Heart right ventricle (tissue), 16 donors: Measurements from ENCODE around the gene CFAP119. TPM values are rescaled to one million over a fixed set of nuclear protein-coding genes. Genes with fewer than 3 reads are reported as not detected.

Source experiments
- ATAC-seq, 8 donors: fragments of 200-7000 bp; cut with Tn5 transposase; one replicate each; pipeline ENCODE4 v1.9.1; 2020; ENCODE audit warnings: mild to moderate bottlenecking in 8 of 8, moderate library complexity in 8 of 8, moderate number of reproducible peaks in 1 of 8
- DNase-seq, 2 donors: peaks; one replicate each; pipeline ENCODE4 v3.0.0-alpha.2; 2020
- H3K27ac ChIP-seq, 10 donors: fragments of 200-600 bp; sonication (generic) in 2 of 10; one replicate each; pipeline versions ENCODE4 v1.5.0 to v1.8.0; 2020 to 2022; ENCODE audit warnings: mild to moderate bottlenecking in 3 of 10
- H3K27me3 ChIP-seq, 7 donors: fragments of 200-600 bp; one replicate each; pipeline ENCODE4 v1.8.0; 2021 to 2022; ENCODE audit warnings: mild to moderate bottlenecking in 2 of 7
- H3K36me3 ChIP-seq, 9 donors: fragments of 200-600 bp; sonication (generic) in 1 of 9; one replicate each; pipeline versions ENCODE4 v1.5.0 to v1.8.0; 2020 to 2022; ENCODE audit warnings: mild to moderate bottlenecking in 2 of 9
- H3K4me1 ChIP-seq, 9 donors: fragments of 200-600 bp; sonication (generic) in 1 of 9; one replicate each; pipeline versions ENCODE4 v1.5.0 to v1.8.0; 2020 to 2022; ENCODE audit warnings: mild to moderate bottlenecking in 4 of 9
- H3K4me3 ChIP-seq, 10 donors: fragments of 200-600 bp; sonication (generic) in 2 of 10; one replicate each; pipeline versions ENCODE4 v1.5.0 to v1.8.0; 2020 to 2022; ENCODE audit warnings: mild to moderate bottlenecking in 7 of 10, moderate library complexity in 2 of 10
- H3K9me3 ChIP-seq, 11 donors: fragments of 200-600 bp in 10 of 11; sonication (generic) in 2 of 11; one replicate each; pipeline versions ENCODE4 v1.5.0 to v1.8.0; 2013 to 2022; ENCODE audit warnings: mild to moderate bottlenecking in 2 of 11, control low read depth in 1 of 11, moderate library complexity in 1 of 11
- CTCF ChIP-seq, 9 donors: fragments of 200-600 bp; sonication (generic) in 2 of 9; IDR thresholded peaks; one replicate each; pipeline versions ENCODE4 v1.5.0 to v1.8.0; 2021 to 2022; ENCODE audit warnings: antibody characterized with exemption in 9 of 9, mild to moderate bottlenecking in 5 of 9, moderate library complexity in 1 of 9
- WGBS, 2 donors: extraction: QIAGEN DNeasy Blood & Tissue Kit; methylation state at CpG; one replicate each; pipeline ENCODE4 v1.1.7; 2013; ENCODE audit warnings: inconsistent platforms in 1 of 2; 5-methylcytosine and 5-hydroxymethylcytosine counted together
- intact Hi-C, 10 donors: fragments of 100-400 bp; cut with DNase I; formaldehyde crosslinking; loops; one replicate each; pipeline versions ENCODE4 v1.11.1 to v1.14.2; 2022
- polyA plus RNA-seq, 2 donors: library from polyadenylated mRNA; stranded (reverse); fragments of 200-250 nt; gene quantifications; one replicate each; pipeline ENCODE4 v1.2.3, GENCODE V29; 2013
- total RNA-seq, 10 donors: library from RNA; stranded (reverse); fragmentation: NEBNext Ultra II Directional in 3 of 10; extraction: Animal tissue kit (Norgen Biotek cat#: 25700) in 3 of 10; gene quantifications; one replicate each; pipeline versions ENCODE4 v1.2.1 to v1.2.4, GENCODE V29; 2021 to 2023
- donor health status: Arrhythmogenic right ventricular cardiomyopathy.
- donor health status: ischemic (EF 13 %, LVEDD 7.1; RV severe dilation, severe dysfunction).
- donor health status: healthy with polysubstance abuse.
- donor health status: DM: no; HTN: yes; CAD: no.
- donor health status: DM: no; HTN: no; CAD: no.
- donor health status: ischemic (EF 25% LVEDD 6.9; RV normal size, moderate dysfunction).
- donor health status: ischemic (EF 25% LVEDD 5.7; RV mildly dilated, moderate dysfunction).
- donor health status: healthy.
- donor health status: DM: yes; HTN: yes; CAD: no.
- donor health status: Ischemic cardiomyopathy.
- donor health status: ischemic (EF 35%, LVEDD 5.7; RV mildly dilated, moderate dysfunction).
- donor health status: nonischemic (EF 11% LVEDD 7.7; RV severe dilation, severe dysfunction).
- donor health status: DM: yes; HTN: yes; CAD: no.
- donor health status: PGD.
- donor health status: ischemic (EF 29% LVEDD 5.4; RV normal size, mild dysfunction).
- donor health status: nonischemic (EF 23%, LVEDD 6.1; RV moderate dilation, normal function).

The CFAP119 gene
- total and polyA plus RNA-seq, 12 donors = 0.44 to 2.3 (median 1.1) TPM

DNA sequence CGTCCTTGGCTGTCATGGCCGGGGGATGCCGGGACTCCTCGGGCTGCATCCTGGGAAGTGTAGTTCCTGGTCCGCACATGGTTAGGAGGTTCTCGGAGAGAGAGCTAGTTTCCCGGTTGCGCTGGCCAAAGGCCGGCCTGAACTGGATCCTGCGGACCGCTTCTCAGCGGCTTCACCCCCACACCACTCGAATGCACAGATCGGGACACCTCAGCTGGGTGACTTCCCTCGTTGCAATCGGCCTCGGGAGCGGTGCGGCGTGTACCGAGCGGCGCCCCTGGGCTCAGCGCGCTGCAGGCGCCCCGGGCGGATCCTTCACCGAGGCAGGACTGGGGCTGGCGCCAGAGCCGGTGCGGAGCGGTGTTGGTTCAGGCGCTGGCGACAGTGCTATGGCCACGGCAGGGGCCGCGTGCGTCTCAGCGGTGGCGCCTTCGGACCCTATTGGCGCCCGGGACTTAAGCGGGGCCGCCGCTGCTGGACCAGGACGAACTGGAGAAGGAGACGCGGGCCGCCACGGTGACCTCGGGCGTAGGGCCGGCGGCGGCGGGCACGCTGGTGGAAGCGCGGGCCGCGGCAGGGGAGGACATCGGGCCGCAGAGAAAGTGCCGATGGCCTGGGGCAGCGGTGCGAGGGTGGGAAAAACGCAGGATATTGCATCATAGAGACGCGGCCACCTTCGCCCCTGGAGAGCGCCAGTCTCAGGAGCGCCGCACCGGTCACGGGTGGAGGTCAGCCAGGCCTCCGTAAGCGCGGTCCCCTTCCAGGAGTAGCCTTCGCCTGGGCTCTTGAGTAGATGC lies 13.7 kb upstream of the CFAP119 start:
- DNase-seq (peak; percentile 84 to 89), ATAC-seq (peak; percentile 82 to 92 (median 90))
- H3K27me3 ChIP-seq = no peaks in the 10 kb centered on the region
- peaks cover 0 to 47% (median 33%) of the 10 kb centered on the region in 9 donors for H3K36me3 ChIP-seq
- intact Hi-C loops = loop anchor here in 1 of 10 donors (5.0 kb wide), 1 partner anchor 37 kb away; no protein-coding TSS in a partner anchor
- H3K4me3 ChIP-seq = peak overlapping the region; percentile 52 to 86 (median 78)
- TF ChIP-seq CTCF (IDR thresholded peaks at IDR 0.05) = no peak
- peak overlapping the region; percentile 83 to 97 (median 93) for H3K27ac ChIP-seq
- no peaks in the 10 kb centered on the region for H3K9me3 ChIP-seq
- WGBS, 2 donors = 0 to 1% methylated on average over 81 of the region's 81 CpGs
- peaks cover 9 to 46% (median 30%) of the 10 kb centered on the region in 9 donors for H3K4me1 ChIP-seq

- Histone ChIP-seq H3K9me3 (no peaks in the 10 kb centered on the region), H3K4me3 (peak overlapping the region; percentile 52 to 86 (median 78)), H3K36me3 (peaks cover 0 to 51% (median 39%) of the 10 kb centered on the region in 9 donors), H3K27ac (peak overlapping the region; percentile 83 to 97 (median 93)), H3K4me1 (peaks cover 9 to 46% (median 30%) of the 10 kb centered on the region in 9 donors), H3K27me3 (no peaks in the 10 kb centered on the region)
- DNase-seq (no peak), ATAC-seq (no peak)
- intact Hi-C loops = loop anchor here in 1 of 10 donors (5.0 kb wide), 1 partner anchor 37 kb away; no protein-coding TSS in a partner anchor
- no peak for TF ChIP-seq CTCF (IDR thresholded peaks at IDR 0.05)
- WGBS, 2 donors = 5 to 10% methylated on average over 15 of the region's 15 CpGs
These were observed 13.2 kb upstream of the CFAP119 start for GRCh38 chr16:30775131-30775391.

GRCh38 chr16:30774367-30775130 lies 12.7 kb upstream of the CFAP119 start:
- no peaks in the 10 kb centered on the region for H3K9me3 ChIP-seq
- peaks cover 9 to 46% (median 30%) of the 10 kb centered on the region in 9 donors for H3K4me1 ChIP-seq
- WGBS, 2 donors = 44 to 46% methylated on average over 8 of the region's 8 CpGs
- ATAC-seq (peak; percentile 5 to 64 (median 48)), DNase-seq (peak in 1 of 2 donors; percentile 42)
- peaks cover 0 to 53% (median 44%) of the 10 kb centered on the region in 9 donors for H3K36me3 ChIP-seq
- TF ChIP-seq CTCF (IDR thresholded peaks at IDR 0.05) = no peak
- H3K4me3 ChIP-seq = peak overlapping the region; percentile 52 to 86 (median 78)
- intact Hi-C loops = loop anchor here in 1 of 10 donors (5.0 kb wide), 1 partner anchor 38 kb away; no protein-coding TSS in a partner anchor
- H3K27ac ChIP-seq = peak overlapping the region; percentile 83 to 97 (median 93)
- no peaks in the 10 kb centered on the region for H3K27me3 ChIP-seq

DNA sequence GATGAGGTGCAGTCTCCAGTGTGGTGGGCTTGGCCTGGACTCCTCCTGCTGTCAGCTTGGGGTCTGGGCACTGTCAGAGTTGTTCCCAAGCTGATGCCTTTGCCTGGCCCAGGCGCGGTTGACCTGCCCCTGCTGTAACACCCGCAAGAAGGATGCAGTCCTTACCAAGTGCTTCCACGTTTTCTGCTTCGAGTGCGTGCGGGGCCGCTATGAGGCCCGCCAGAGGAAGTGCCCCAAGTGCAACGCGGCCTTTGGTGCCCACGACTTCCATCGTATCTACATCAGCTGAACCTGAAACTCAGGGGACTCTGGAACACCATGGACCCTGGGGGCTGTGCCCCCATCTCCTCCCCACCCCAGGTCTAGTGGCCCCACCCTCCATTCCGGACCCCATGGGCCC lies 12.0 kb upstream of the CFAP119 start:
- peaks cover 0 to 60% (median 51%) of the 10 kb centered on the region in 9 donors for H3K36me3 ChIP-seq
- 82 to 84% methylated on average over 14 of the region's 14 CpGs for WGBS, 2 donors
- intact Hi-C loops = no loop called here
- H3K27me3 ChIP-seq = no peaks in the 10 kb centered on the region
- peaks cover 9 to 46% (median 30%) of the 10 kb centered on the region in 9 donors for H3K4me1 ChIP-seq
- DNase-seq (no peak), ATAC-seq (no peak)
- H3K9me3 ChIP-seq = no peaks in the 10 kb centered on the region
- no peak for TF ChIP-seq CTCF (IDR thresholded peaks at IDR 0.05)
- H3K4me3 ChIP-seq = no peak overlapping the region
- peak overlapping the region in 1 of 10 donors; percentile 93 for H3K27ac ChIP-seq
